ENCODE results near the gene ARHGAP4.

Gene ARHGAP4

DNA sequence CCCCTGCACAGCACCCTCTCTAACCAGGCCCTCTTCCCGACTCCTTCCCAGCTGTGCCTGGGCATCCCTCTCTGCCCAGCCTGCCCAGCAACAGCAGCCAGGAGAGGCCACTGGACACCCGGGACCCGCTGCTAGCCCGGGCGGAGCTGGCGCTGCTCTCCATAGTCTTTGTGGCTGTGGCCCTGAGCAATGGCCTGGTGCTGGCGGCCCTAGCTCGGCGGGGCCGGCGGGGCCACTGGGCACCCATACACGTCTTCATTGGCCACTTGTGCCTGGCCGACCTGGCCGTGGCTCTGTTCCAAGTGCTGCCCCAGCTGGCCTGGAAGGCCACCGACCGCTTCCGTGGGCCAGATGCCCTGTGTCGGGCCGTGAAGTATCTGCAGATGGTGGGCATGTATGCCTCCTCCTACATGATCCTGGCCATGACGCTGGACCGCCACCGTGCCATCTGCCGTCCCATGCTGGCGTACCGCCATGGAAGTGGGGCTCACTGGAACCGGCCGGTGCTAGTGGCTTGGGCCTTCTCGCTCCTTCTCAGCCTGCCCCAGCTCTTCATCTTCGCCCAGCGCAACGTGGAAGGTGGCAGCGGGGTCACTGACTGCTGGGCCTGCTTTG is 20.5 kb downstream of the ARHGAP4 start:
- Histone ChIP-seq H3K4me3 (no peak overlapping the region), H3K36me3 (no peaks in the 10 kb centered on the region), H3K27ac (no peak overlapping the region), H3K27me3 (no peaks in the 10 kb centered on the region), H3K4me1 (peaks cover 0 to 16% (median 0%) of the 10 kb centered on the region in 4 donors), H3K9me3 (no peaks in the 10 kb centered on the region)
- DNase-seq = no peak
- TF ChIP-seq, protein P1, sequence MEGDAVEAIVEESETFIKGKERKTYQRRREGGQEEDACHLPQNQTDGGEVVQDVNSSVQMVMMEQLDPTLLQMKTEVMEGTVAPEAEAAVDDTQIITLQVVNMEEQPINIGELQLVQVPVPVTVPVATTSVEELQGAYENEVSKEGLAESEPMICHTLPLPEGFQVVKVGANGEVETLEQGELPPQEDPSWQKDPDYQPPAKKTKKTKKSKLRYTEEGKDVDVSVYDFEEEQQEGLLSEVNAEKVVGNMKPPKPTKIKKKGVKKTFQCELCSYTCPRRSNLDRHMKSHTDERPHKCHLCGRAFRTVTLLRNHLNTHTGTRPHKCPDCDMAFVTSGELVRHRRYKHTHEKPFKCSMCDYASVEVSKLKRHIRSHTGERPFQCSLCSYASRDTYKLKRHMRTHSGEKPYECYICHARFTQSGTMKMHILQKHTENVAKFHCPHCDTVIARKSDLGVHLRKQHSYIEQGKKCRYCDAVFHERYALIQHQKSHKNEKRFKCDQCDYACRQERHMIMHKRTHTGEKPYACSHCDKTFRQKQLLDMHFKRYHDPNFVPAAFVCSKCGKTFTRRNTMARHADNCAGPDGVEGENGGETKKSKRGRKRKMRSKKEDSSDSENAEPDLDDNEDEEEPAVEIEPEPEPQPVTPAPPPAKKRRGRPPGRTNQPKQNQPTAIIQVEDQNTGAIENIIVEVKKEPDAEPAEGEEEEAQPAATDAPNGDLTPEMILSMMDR (IDR thresholded peaks at IDR 0.05) = no peak
- intact Hi-C loops (cut with DNase I; ENCODE audit: low total_unique reads) = no loop called here

DNA sequence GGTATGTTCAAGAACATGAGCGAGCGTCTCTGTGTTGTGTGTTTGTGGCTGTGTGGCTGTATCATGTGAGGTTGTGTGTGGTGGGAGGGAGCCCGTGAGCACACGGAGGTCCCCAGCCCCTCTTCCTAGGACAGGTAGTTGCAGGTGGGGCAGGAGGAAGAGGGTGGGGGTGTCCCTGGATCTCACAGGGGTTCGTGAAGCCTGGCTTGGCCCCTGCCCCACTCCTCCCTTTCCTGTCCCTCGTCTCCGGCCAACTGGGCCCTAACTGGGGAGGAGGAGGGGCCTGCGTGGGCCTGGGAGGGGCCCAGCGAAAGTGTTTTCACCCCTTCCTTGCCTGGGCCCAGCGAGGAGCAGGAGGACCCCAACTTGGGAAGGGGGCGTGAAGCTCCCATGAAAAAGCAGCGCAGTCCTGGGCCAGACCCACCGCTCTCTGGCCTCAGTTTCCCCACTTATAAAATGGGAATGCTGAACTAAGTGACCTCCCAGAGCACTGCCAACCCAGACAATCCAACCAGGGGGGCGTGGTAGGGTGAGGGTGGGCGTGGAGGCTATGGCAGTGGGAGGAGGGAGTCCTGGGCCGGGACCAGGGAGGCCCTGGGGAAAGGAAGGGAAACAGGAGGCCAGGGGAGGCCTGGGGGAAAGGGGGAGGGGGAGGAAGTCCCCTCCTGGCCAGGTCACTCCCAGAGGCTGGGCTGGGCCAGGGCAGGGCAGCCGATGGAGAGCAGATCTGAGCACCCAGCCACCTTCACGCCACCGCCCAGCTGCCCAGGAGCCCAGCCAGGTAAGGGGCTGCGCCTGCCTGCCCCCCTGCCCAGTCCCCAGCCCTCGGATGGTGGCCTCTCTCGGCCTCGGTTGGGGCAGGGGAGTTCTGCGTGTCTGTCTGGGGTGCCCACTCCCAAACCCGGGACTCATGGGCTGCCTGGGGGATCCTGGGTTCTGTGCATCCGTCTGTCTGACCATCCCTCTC is 21.8 kb downstream of the ARHGAP4 start, which contains the start of gene AVPR2:
Gene AVPR2, plus strand, starts transcription at position 683 of the 967 bp plus-strand sequence. CDS start 473 bp downstream, outside the sequence.
- no peaks in the 10 kb centered on the region for H3K27me3 ChIP-seq
- peaks cover 0 to 16% (median 0%) of the 10 kb centered on the region in 4 donors for H3K4me1 ChIP-seq
- intact Hi-C loops (cut with DNase I; ENCODE audit: low total_unique reads) = no loop called here
- TF ChIP-seq, protein P1 (IDR thresholded peaks at IDR 0.05) = no peak
- H3K36me3 ChIP-seq = no peaks in the 10 kb centered on the region
- no peak within 1 kb of the TSS for H3K4me3 ChIP-seq
- H3K27ac ChIP-seq = no peak within 1 kb of the TSS
- DNase-seq = no peak
- H3K9me3 ChIP-seq = no peaks in the 10 kb centered on the region

DNA sequence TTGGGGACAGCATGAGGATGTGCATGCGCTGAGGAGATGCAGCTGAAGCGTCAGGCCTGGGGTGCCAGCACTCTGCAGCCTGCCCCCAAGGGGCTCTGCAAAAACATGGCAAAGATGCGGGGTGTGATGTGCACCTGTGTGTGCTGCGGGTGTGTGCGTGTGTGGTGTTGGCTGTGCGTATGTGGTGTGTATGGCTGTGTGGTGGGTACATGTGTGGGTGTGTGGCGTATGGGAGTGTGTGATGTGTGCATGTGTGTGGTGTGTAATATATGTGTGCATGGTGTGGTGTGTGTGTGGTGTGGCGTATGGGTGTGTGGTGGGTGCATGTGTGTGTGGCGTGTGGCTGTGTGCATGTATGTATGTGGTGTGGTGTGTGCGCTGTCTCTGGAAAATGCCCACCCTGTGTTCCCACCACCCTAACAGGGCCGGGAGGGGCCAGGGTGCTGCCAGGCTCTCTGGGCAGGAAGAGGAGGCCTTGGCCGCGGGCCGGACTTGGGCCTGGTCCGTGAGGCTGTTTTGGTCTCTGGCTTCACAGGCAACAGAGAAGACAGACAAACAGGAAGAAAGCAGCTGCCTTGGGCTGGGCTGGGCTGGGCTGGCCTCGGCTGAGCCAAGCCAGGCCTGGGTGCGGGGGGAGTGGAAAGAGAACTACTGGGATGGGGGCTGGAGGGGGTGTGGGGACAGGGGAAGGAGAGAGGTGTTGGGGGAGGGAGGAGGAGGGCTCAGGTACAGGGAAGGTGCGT is 22.7 kb downstream of the ARHGAP4 start:
- no peaks in the 10 kb centered on the region for H3K36me3 ChIP-seq
- peaks cover 0 to 16% (median 0%) of the 10 kb centered on the region in 4 donors for H3K4me1 ChIP-seq
- H3K9me3 ChIP-seq = no peaks in the 10 kb centered on the region
- intact Hi-C loops (cut with DNase I; ENCODE audit: low total_unique reads) = no loop called here
- DNase-seq = peak in 1 of 2 donors; percentile 25
- TF ChIP-seq, protein P1 (IDR thresholded peaks at IDR 0.05) = no peak
- no peak overlapping the region for H3K4me3 ChIP-seq
- H3K27ac ChIP-seq = no peak overlapping the region
- H3K27me3 ChIP-seq = no peaks in the 10 kb centered on the region

DNA sequence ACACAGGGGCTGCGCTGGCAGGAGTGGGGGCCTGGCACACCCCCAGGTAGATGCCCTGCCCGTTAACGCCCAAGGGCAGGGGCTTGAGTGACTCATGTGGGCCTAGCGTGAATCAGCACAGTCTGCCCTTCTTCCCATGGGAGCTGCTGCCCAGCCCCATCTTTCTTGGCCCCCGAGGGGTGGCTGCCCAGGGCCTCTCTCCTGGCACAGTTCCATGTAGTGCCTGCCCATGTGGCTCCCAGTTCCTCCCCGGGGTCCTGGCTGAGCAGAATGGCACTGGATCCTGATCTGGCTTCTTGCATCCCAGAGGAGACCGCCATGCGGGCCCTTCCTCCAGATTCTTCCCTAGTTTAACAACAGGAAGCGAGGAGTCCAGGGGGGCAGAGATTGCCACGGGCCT is 23.7 kb downstream of the ARHGAP4 start:
- TF ChIP-seq, protein P1 (IDR thresholded peaks at IDR 0.05) = no peak
- Histone ChIP-seq H3K27me3 (no peaks in the 10 kb centered on the region), H3K4me1 (peaks cover 0 to 16% (median 0%) of the 10 kb centered on the region in 4 donors), H3K36me3 (no peaks in the 10 kb centered on the region), H3K9me3 (no peaks in the 10 kb centered on the region), H3K4me3 (no peak overlapping the region), H3K27ac (no peak overlapping the region)
- no peak for DNase-seq
- intact Hi-C loops (cut with DNase I; ENCODE audit: low total_unique reads) = no loop called here

DNA sequence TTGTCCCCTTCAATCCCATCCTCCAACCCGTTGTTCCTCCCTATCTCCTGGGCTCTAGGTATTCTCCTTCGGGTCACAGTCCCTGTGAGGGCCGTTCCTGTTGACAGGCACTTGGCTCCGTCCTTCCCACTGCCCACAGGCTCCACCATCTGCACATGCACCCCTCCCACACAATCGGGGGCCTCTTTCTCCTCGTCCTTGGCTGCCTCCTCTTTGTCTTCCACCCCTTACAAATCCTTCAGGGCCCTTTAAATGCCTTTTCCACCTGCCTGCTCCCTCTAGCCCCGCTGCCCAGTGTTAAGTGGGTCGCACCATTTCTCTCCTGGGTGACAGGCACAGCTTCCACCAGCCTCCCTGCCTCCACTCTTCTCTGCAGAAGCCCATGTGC is 24.3 kb downstream of the ARHGAP4 start:
- no peak overlapping the region for H3K4me3 ChIP-seq
- DNase-seq = no peak
- H3K36me3 ChIP-seq = no peaks in the 10 kb centered on the region
- H3K27me3 ChIP-seq = no peaks in the 10 kb centered on the region
- peaks cover 0 to 16% (median 0%) of the 10 kb centered on the region in 4 donors for H3K4me1 ChIP-seq
- H3K9me3 ChIP-seq = no peaks in the 10 kb centered on the region
- intact Hi-C loops (cut with DNase I; ENCODE audit: low total_unique reads) = no loop called here
- no peak overlapping the region for H3K27ac ChIP-seq
- TF ChIP-seq, protein P1 (IDR thresholded peaks at IDR 0.05) = no peak
